PC-3 (cell line): ENCODE data around the gene LMTK3. TPM values are rescaled to one million over a fixed set of nuclear protein-coding genes. Genes with fewer than 3 reads are reported as not detected.

Experiments used
- ATAC-seq: fragments of 200-7000 bp; cut with Tn5 transposase; 2 replicates; pipeline ENCODE4 v1.9.1; 2020; ENCODE audit warnings: mild to moderate bottlenecking, moderate library complexity
- BruUV-seq: library from RNA; stranded (reverse); fragments of 400-500 nt; replicated peaks from 2 replicates; lab custom pipeline; 2021; lab: Mats Ljungman, UMichigan
- CTCF ChIA-PET: fragments of 300-600 bp; sonication (Branson Sonifier 250); formaldehyde crosslinking; loops from one replicate; lab custom pipeline; 2022; ENCODE audit warnings: antibody characterized with exemption; lab: Charles Lee
- POLR2A ChIA-PET: fragments of 300-600 bp; sonication (Branson Sonifier 250); formaldehyde crosslinking; loops from one replicate; lab custom pipeline; 2022; ENCODE audit warnings: antibody characterized with exemption; ENCODE audit not compliant: unreplicated experiment; lab: Charles Lee
- DNase-seq: peaks from one replicate; pipeline ENCODE4 v3.0.0-alpha.2; 2015
- H2AFZ ChIP-seq: fragments of 300-600 bp; sonication (generic); 2 replicates; pipeline ENCODE4 v1.6.0; 2016; ENCODE audit warnings: antibody characterized with exemption, low read length
- H3F3A ChIP-seq: fragments of 300-600 bp; sonication (generic); one replicate; pipeline ENCODE4 v1.6.0; 2017; ENCODE audit warnings: antibody characterized with exemption, low read length, control low read depth, mild to moderate bottlenecking; ENCODE audit not compliant: unreplicated experiment
- H3K27ac ChIP-seq: fragments of 300-600 bp; sonication (generic); 2 replicates; pipeline ENCODE4 v1.5.1; 2016; ENCODE audit warnings: mild to moderate bottlenecking, low read length
- H3K27me3 ChIP-seq: fragments of 300-600 bp; sonication (generic); 2 replicates; pipeline ENCODE4 v1.6.1; 2016; ENCODE audit warnings: low read length, mixed read lengths
- H3K36me3 ChIP-seq: fragments of 300-600 bp; sonication (generic); 2 replicates; pipeline ENCODE4 v1.6.1; 2016; ENCODE audit warnings: low read depth, mixed run types, low read length, mixed read lengths
- H3K4me1 ChIP-seq: fragments of 300-600 bp; sonication (generic); 2 replicates; pipeline ENCODE4 v1.5.1; 2016; ENCODE audit warnings: low read length; ENCODE audit not compliant: insufficient read depth
- H3K4me2 ChIP-seq: fragments of 300-600 bp; sonication (generic); 2 replicates; pipeline ENCODE4 v1.6.0; 2016; ENCODE audit warnings: low read length
- H3K4me3 ChIP-seq: fragments of 300-600 bp; sonication (generic); 2 replicates; pipeline ENCODE4 v1.5.1; 2016; ENCODE audit warnings: mild to moderate bottlenecking, low read length, mixed read lengths
- H3K79me2 ChIP-seq: fragments of 300-600 bp; sonication (generic); 2 replicates; pipeline ENCODE4 v1.6.1; 2017; ENCODE audit warnings: low read length, mixed read lengths
- H3K9ac ChIP-seq: fragments of 300-600 bp; sonication (generic); 2 replicates; pipeline ENCODE4 v1.6.0; 2016; ENCODE audit warnings: mild to moderate bottlenecking, low read length
- H3K9me2 ChIP-seq: fragments of 300-600 bp; sonication (generic); replicated peaks from 2 replicates; pipeline ENCODE4 v1.6.1; 2016; ENCODE audit warnings: mixed run types, low read length, mixed read lengths
- H3K9me3 ChIP-seq: fragments of 300-600 bp; sonication (generic); 2 replicates; pipeline ENCODE4 v1.6.1; 2016; ENCODE audit warnings: low read length, mixed read lengths
- H4K20me1 ChIP-seq: fragments of 300-600 bp; sonication (generic); 2 replicates; pipeline ENCODE4 v1.6.1; 2016; ENCODE audit warnings: low read length, mixed read lengths
- EZH2 ChIP-seq: fragments of 300-600 bp; sonication (generic); IDR thresholded peaks from one replicate; pipeline ENCODE4 v1.6.1; 2017; ENCODE audit warnings: antibody characterized with exemption, mild to moderate bottlenecking, low read length; ENCODE audit not compliant: unreplicated experiment
- EZH2phosphoT487 ChIP-seq: fragments of 300-600 bp; sonication (generic); IDR thresholded peaks from 2 replicates; pipeline ENCODE4 v1.6.1; 2018; ENCODE audit warnings: mild to moderate bottlenecking, antibody characterized with exemption, low read length, borderline replicate concordance
- intact Hi-C: fragments of 100-400 bp; cut with micrococcal nuclease; formaldehyde crosslinking; loops from 2 replicates; pipeline ENCODE4 v1.9.0; 2023
- total RNA-seq: library from RNA; depleted of rRNA; stranded (reverse); fragments of >200 nt; gene quantifications from 2 replicates; pipeline ENCODE4 v1.2.3, GENCODE V29; 2014
- TF ChIP-seq, protein P1 (sequence below): fragments of 300-600 bp; sonication (generic); conservative IDR thresholded peaks from 2 replicates; pipeline ENCODE4 v1.5.1; 2017; ENCODE audit warnings: antibody characterized with exemption, low read depth, mild to moderate bottlenecking, low read length

The LMTK3 gene
- total RNA-seq, 1 experiment from 2014 or later, result 4.8 TPM

DNA sequence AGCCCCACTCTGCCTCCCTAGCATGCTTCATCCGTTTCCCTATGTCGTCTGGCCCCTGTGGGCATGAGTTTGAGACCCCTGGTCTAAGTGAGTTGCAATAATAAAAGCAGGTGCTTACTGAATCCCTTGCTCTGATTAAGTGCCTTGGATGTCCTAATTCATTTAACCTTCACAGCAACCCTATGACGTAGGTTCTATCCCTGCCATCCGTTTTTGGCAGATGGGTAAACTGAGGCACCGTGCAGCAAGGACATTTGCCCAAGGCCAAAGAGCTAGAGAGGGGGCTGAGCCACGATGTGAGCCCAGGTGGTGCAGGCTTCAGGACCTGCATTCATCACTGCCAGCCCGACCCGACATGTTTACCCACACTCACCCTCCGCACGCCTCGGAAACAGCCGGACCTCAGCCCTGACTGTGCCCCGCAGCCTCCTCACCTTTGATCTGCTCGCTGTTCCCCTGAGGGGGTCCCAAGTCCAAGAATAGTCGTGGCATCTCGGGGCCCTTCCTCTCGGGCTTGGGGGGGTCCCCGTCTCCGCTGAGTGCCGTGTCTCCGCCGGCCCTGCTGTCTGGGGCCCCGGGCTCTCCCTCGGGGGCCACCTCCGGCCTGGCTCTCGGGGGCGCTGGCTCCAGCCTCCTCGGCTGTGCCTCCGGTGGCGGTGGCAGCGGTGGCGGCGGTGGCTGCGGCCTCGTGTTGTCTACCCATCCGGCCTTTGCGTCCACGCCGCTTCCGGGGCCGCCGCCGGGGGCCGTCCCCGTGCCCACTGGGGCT, 14.5 kb downstream of the LMTK3 start:
- ATAC-seq (no peak), DNase-seq (no peak)
- intact Hi-C loops, result no loop called here
- no peaks in the 10 kb centered on the region for H3K9me3 ChIP-seq
- TF ChIP-seq EZH2phosphoT487 (no peak), EZH2 (no peak)
- TF ChIP-seq, protein P1, sequence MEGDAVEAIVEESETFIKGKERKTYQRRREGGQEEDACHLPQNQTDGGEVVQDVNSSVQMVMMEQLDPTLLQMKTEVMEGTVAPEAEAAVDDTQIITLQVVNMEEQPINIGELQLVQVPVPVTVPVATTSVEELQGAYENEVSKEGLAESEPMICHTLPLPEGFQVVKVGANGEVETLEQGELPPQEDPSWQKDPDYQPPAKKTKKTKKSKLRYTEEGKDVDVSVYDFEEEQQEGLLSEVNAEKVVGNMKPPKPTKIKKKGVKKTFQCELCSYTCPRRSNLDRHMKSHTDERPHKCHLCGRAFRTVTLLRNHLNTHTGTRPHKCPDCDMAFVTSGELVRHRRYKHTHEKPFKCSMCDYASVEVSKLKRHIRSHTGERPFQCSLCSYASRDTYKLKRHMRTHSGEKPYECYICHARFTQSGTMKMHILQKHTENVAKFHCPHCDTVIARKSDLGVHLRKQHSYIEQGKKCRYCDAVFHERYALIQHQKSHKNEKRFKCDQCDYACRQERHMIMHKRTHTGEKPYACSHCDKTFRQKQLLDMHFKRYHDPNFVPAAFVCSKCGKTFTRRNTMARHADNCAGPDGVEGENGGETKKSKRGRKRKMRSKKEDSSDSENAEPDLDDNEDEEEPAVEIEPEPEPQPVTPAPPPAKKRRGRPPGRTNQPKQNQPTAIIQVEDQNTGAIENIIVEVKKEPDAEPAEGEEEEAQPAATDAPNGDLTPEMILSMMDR, result no peak
- no peak overlapping the region for H3K4me2 ChIP-seq
- no peak overlapping the region for H3K4me3 ChIP-seq
- no TSS peak for BruUV-seq
- no peaks in the 10 kb centered on the region for H4K20me1 ChIP-seq
- no peaks in the 10 kb centered on the region for H3K9me2 ChIP-seq
- no peak overlapping the region for H3K27ac ChIP-seq
- no peak overlapping the region for H3K9ac ChIP-seq
- H2AFZ ChIP-seq, result no peak overlapping the region
- no peaks in the 10 kb centered on the region for H3F3A ChIP-seq
- ChIA-PET CTCF (no interaction called here), POLR2A (no interaction called here)
- H3K79me2 ChIP-seq, result peaks cover 4% of the 10 kb centered on the region; the same call in 1 of the 2 replicates
- no peaks in the 10 kb centered on the region for H3K27me3 ChIP-seq
- no peaks in the 10 kb centered on the region for H3K36me3 ChIP-seq
- peaks cover 10% of the 10 kb centered on the region; the same call in 1 of the 2 replicates for H3K4me1 ChIP-seq

DNA sequence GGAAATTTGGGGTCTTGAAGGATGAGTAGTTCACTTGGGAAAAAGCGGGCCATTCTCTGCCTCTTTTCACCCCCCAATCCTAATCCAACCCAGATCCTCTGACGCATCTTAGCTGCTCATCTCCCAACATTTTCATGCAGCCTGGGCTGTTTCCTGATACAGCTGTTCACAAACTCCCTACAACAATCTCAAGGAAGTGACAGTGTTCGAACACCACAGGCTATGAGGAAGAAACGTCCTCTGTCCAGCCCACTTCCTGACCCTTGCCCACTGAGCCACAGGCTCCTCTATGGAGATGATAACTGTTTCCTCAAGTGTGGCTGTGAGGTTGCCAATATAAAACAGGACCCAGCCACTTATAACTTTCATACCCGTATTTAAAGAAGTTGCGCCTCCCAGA, 16.2 kb downstream of the LMTK3 start:
- Histone ChIP-seq H3K9me2 (no peaks in the 10 kb centered on the region), H3K4me3 (no peak overlapping the region), H3F3A (no peaks in the 10 kb centered on the region), H3K27me3 (no peaks in the 10 kb centered on the region), H3K9ac (no peak overlapping the region), H2AFZ (no peak overlapping the region), H3K27ac (no peak overlapping the region), H3K9me3 (no peaks in the 10 kb centered on the region), H3K79me2 (peaks cover 4% of the 10 kb centered on the region; the same call in 1 of the 2 replicates), H3K36me3 (no peaks in the 10 kb centered on the region), H4K20me1 (no peaks in the 10 kb centered on the region), H3K4me1 (0 out of 2 replicates have a peak, but pooled peaks cover 3% of the 10 kb centered on the region), H3K4me2 (no peak overlapping the region)
- no TSS peak for BruUV-seq
- intact Hi-C loops, result no loop called here
- POLR2A ChIA-PET, result no interaction called here
- ATAC-seq (no peak), DNase-seq (no peak)
- CTCF ChIA-PET, result no interaction called here
- TF ChIP-seq EZH2phosphoT487 (no peak), EZH2 (no peak)
- TF ChIP-seq, protein P1, result no peak
